Colonic mucosa (tissue), 4 donors: ENCODE results near the gene GPR84. TPM values are rescaled to one million over a fixed set of nuclear protein-coding genes. Genes with fewer than 3 reads are reported as not detected.
A peak's percentile ranks its signal among the peaks of the same experiment; 100 is the strongest.

Experiments
- DNase-seq: peaks from one replicate; pipeline ENCODE4 v3.0.0-alpha.2; 2020
- H3K27ac ChIP-seq: fragments of 200-600 bp; one replicate; pipeline ENCODE4 v1.8.0; 2021
- H3K27me3 ChIP-seq: fragments of 200-600 bp; one replicate; pipeline ENCODE4 v1.8.0; 2021
- H3K36me3 ChIP-seq: fragments of 200-600 bp; one replicate; pipeline ENCODE4 v1.8.0; 2021
- H3K4me1 ChIP-seq: fragments of 200-600 bp; one replicate; pipeline ENCODE4 v1.8.0; 2021; ENCODE audit warnings: mild to moderate bottlenecking
- H3K4me3 ChIP-seq: fragments of 200-600 bp; one replicate; pipeline ENCODE4 v1.8.0; 2021
- H3K9ac ChIP-seq, 2 donors: one replicate each; pipeline ENCODE4 v1.7.0; 2013; ENCODE audit warnings: control low read depth in 2 of 2, low read depth in 2 of 2, low read length in 2 of 2
- H3K9me3 ChIP-seq: fragments of 200-600 bp; one replicate; pipeline ENCODE4 v1.8.0; 2021
- CTCF ChIP-seq: fragments of 200-600 bp; IDR thresholded peaks from one replicate; pipeline ENCODE4 v1.8.0; 2022; ENCODE audit warnings: antibody characterized with exemption, mild to moderate bottlenecking
- intact Hi-C: fragments of 100-400 bp; cut with DNase I; formaldehyde crosslinking; loops from one replicate; pipeline ENCODE4 v1.14.1; 2022
- total RNA-seq, 2 donors: library from RNA; stranded (reverse); fragmentation: NEBNext Ultra II Directional in 1 of 2; extraction: Animal tissue kit (Norgen Biotek cat#: 25700) in 1 of 2; gene quantifications; one replicate each; pipeline ENCODE4 v1.2.1, GENCODE V29; 2021
- donor health status: healthy.
- donor health status: DM: no; HTN: no; CAD: no.
- donor health status: DM: no; HTN: no; CAD: no.

The GPR84 gene
- total RNA-seq, 2 donors from 2014 or later: 0.21 TPM; not detected in 1

GRCh38 chr12:54338698-54339296 lies 25.5 kb downstream of the GPR84 start:
- no peak overlapping the region for H3K27ac ChIP-seq
- no peak overlapping the region for H3K9ac ChIP-seq
- H3K36me3 ChIP-seq: no peaks in the 10 kb centered on the region
- intact Hi-C loops: no loop called here
- H3K4me1 ChIP-seq: no peaks in the 10 kb centered on the region
- DNase-seq: no peak
- TF ChIP-seq CTCF: no peak
- no peak overlapping the region for H3K4me3 ChIP-seq
- no peaks in the 10 kb centered on the region for H3K27me3 ChIP-seq
- no peaks in the 10 kb centered on the region for H3K9me3 ChIP-seq

DNA sequence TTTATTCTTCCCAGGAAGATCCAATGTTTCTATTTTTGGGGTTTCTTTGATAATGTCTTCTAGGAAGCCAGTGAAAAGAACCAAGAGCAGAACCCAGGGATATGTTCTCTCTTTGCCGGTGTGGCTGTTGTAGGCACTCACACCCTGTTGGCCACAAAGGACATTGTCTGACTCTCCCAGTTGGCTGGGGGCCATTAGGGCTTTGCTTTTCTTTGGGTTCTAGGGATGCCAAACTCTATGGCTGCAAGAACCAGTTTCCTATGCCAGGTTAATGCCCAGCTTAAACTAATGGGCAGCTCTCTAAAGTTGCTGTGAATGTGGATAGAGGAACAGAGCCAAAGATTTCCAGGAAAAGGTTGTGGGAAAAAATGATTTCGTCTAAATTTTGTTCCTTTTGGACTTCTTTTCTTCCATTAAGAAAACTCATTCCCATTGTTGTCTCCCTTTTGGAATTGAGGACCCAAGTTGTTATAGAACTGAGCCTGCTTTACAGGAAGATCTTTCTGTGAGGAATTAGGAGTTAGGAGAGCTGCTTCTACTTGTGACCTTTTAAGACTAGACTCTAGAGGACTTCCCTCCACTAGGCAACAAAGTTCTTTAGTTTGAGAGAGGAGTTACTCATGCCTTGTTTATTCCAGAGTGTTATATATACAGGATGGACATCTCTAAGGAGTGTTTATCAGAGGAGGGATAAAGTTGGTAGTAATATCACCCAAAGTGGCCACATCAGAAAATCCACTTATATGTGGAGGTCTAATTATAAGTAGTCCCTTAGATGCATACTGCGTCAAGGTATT lies 26.2 kb downstream of the GPR84 start:
- Histone ChIP-seq H3K36me3 (no peaks in the 10 kb centered on the region), H3K9me3 (no peaks in the 10 kb centered on the region), H3K27me3 (no peaks in the 10 kb centered on the region), H3K4me1 (no peaks in the 10 kb centered on the region), H3K4me3 (no peak overlapping the region), H3K9ac (no peak overlapping the region), H3K27ac (peak overlapping the region; percentile 13)
- intact Hi-C loops: no loop called here
- DNase-seq: no peak
- no peak for TF ChIP-seq CTCF

GRCh38 chr12:54337280-54337842 lies 26.9 kb downstream of the GPR84 start:
- no peaks in the 10 kb centered on the region for H3K27me3 ChIP-seq
- no peak overlapping the region for H3K4me3 ChIP-seq
- TF ChIP-seq CTCF: no peak
- no peak for DNase-seq
- peak overlapping the region; percentile 13 for H3K27ac ChIP-seq
- H3K9ac ChIP-seq: no peak overlapping the region
- no peaks in the 10 kb centered on the region for H3K4me1 ChIP-seq
- no peaks in the 10 kb centered on the region for H3K36me3 ChIP-seq
- intact Hi-C loops: no loop called here
- H3K9me3 ChIP-seq: no peaks in the 10 kb centered on the region

- H3K4me1 ChIP-seq: peaks cover 27% of the 10 kb centered on the region
- no peaks in the 10 kb centered on the region for H3K9me3 ChIP-seq
- no peak overlapping the region for H3K9ac ChIP-seq
- no peak for TF ChIP-seq CTCF
- H3K27me3 ChIP-seq: no peaks in the 10 kb centered on the region
- no peak overlapping the region for H3K4me3 ChIP-seq
- no peak overlapping the region for H3K27ac ChIP-seq
- intact Hi-C loops: no loop called here
- no peaks in the 10 kb centered on the region for H3K36me3 ChIP-seq
- no peak for DNase-seq
Observed at GRCh38 chr12:54333420-54334034, 30.8 kb downstream of the GPR84 start.

- no peak for DNase-seq
- H3K4me1 ChIP-seq: peaks cover 27% of the 10 kb centered on the region
- intact Hi-C loops: no loop called here
- H3K36me3 ChIP-seq: no peaks in the 10 kb centered on the region
- no peaks in the 10 kb centered on the region for H3K27me3 ChIP-seq
- no peaks in the 10 kb centered on the region for H3K9me3 ChIP-seq
- H3K9ac ChIP-seq: no peak overlapping the region
- H3K4me3 ChIP-seq: no peak overlapping the region
- TF ChIP-seq CTCF: no peak
- no peak overlapping the region for H3K27ac ChIP-seq
Observed at GRCh38 chr12:54331461-54331860, 32.8 kb downstream of the GPR84 start.
